RWPE1 (cell line): Measurements from ENCODE around the gene MRPS23.
"Not testable (repeated sequence)": the region's sequence is repeated elsewhere in the genome, so short reads cannot be mapped to it uniquely, and the experiment has no call there.

ENCODE experiments used
- CTCF ChIA-PET: fragments of 350-600 bp; sonication (Branson Sonifier 250); formaldehyde crosslinking; extraction: SDS; loops from one replicate; lab custom pipeline; 2021; lab: Yijun Ruan, JAX
- POLR2A ChIA-PET: fragments of 400-600 bp; formaldehyde crosslinking; extraction: SDS; loops from one replicate; lab custom pipeline; 2020; ENCODE audit warnings: antibody characterized with exemption; ENCODE audit not compliant: low non-redundant PET; lab: Yijun Ruan, JAX
- DNase-seq: peaks from one replicate; pipeline ENCODE4 v3.0.0; 2012; ENCODE audit warnings: low spot score
- H3K27ac ChIP-seq: fragments of 450-650 bp; 2 replicates; pipeline ENCODE4 v1.5.1; 2017
- TF ChIP-seq, protein P1 (sequence below): fragments of 450-650 bp; conservative IDR thresholded peaks from 2 replicates; pipeline ENCODE4 v1.5.1; 2017; ENCODE audit warnings: low read depth, mild to moderate bottlenecking

MRPS23 gene

DNA sequence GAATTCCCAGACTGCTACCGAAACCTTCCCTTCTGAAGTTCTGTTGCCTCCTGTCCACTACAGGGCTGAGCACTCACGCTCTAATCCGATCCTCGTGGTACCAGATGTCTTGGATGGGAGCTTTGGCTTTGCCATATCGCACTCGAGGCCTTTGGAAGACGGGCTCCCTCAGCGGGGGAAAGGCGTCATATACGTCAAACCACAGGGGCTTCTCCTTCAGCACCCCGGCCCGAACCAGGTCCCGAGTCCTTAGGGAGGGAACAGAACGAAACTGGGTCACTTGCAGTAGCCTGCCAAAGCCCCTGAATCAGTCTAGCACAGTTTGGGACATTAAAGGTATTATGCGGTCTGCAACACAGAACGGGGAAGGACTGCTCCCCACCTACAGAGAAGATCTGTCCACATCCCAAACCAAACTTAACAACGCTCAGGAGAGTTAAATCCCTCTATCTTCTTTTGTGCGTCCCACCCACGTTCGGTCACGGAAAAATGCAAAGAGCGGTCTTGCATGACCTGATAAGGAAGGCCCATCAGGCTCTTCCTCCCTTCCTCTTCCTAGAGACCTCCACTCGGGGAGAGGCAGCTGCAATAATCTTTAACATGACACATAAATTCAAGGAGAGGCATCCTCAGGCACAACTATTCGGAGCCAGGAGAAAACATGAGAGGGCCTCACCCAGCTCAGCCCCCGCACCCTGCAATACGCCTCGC lies 526 bp downstream of the MRPS23 start:
- H3K27ac ChIP-seq: peak overlapping the region; percentile 95
- POLR2A ChIA-PET: interaction anchor here (0.8 to 1.2 kb wide), 2 partner anchors 105 to 158 kb away, joined by 3 read pairs; partner anchors contain the start of genes CUEDC1 and SRSF1
- CTCF ChIA-PET: interaction anchor here (0.7 to 1.0 kb wide), 2 partner anchors 35 to 105 kb away, joined by 3 to 4 read pairs; partner anchors contain the start of gene CUEDC1
- no peak for DNase-seq
- TF ChIP-seq, protein P1, sequence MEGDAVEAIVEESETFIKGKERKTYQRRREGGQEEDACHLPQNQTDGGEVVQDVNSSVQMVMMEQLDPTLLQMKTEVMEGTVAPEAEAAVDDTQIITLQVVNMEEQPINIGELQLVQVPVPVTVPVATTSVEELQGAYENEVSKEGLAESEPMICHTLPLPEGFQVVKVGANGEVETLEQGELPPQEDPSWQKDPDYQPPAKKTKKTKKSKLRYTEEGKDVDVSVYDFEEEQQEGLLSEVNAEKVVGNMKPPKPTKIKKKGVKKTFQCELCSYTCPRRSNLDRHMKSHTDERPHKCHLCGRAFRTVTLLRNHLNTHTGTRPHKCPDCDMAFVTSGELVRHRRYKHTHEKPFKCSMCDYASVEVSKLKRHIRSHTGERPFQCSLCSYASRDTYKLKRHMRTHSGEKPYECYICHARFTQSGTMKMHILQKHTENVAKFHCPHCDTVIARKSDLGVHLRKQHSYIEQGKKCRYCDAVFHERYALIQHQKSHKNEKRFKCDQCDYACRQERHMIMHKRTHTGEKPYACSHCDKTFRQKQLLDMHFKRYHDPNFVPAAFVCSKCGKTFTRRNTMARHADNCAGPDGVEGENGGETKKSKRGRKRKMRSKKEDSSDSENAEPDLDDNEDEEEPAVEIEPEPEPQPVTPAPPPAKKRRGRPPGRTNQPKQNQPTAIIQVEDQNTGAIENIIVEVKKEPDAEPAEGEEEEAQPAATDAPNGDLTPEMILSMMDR: no peak

DNA sequence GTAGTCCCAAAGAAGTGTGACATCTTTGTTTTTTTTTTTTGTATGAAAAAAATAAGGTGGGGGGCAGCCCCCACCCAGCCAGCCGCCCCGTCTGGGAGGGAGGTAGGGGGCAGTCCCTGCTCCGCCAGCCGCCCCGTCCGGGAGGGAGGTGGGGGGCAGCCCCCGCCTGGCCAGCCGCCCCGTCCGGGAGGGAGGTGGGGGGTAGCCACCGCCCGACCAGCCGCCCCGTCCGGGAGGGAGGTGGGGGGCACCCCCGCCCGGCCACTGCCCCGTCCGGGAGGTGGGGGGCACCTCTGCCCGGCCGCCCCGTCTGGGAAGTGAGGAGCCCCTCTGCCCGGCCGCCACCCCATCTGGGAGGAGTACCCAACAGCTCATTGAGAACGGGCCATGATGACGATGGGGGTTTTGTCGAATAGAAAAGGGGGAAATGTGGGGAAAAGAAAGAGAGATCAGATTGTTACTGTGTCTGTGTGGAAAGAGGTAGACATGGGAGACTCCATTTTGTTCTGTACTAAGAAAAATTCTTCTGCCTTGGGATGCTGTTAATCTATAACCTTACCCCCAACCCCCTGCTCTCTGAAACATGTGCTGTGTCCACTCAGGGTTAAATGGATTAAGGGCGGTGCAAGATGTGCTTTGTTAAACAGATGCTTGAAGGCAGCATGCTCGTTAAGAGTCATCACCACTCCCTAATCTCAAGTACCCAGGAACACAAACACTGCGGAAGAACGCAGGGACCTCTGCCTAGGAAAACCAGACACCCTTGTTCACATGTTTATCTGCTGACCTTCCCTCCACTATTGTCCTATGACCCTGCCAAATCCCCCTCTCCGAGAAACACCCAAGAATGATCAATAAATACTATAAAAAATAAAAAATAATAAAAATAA lies 3.5 kb downstream of the MRPS23 start:
- POLR2A ChIA-PET, H3K27ac ChIP-seq, DNase-seq: not testable (repeated sequence)
- CTCF ChIA-PET: interaction anchor here (0.6 kb wide), 1 partner anchor 403 kb away, joined by 5 read pairs; no protein-coding TSS in a partner anchor

DNA sequence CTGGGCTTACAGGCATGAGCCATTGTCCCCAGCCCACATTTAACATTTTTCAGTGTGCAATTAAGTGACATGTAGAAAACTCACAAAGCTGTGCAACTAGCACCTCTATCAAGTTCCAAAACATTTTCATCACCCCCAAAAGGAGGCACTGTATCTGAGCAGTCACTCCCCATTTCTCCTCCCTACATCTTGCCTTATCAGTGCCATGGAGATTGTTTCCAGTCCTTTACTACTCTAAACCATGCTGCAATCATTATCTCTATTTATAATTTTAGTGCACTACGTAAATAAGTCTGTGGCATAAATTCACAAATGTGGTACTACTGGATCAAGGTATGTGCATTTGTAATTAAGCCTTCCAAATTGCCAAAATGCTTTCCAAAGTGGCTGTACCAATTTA lies 7.6 kb downstream of the MRPS23 start:
- ChIA-PET POLR2A (no interaction called here), CTCF (interaction anchor here (0.5 to 0.9 kb wide), 2 partner anchors 9 to 144 kb away, joined by 3 to 4 read pairs; no protein-coding TSS in a partner anchor)
- no peak overlapping the region for H3K27ac ChIP-seq
- TF ChIP-seq, protein P1: no peak
- no peak for DNase-seq

DNA sequence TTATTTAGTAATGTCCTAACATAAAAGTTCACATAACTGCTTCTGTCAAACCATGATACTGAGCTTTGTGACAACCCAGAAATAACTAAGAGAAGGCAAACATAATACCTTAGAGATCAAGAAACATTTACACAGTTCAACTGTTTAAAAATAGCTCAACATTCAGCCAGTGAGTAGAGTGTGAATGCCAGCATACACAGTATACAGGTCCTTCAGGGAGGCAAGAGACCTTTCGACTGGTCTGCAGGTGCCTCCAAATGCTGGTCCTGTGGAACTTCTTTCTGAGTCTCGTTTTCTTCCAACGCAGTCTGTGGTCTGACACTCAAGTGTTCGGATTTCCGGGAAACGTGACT lies 10.3 kb downstream of the MRPS23 start:
- DNase-seq: no peak
- CTCF ChIA-PET: interaction anchor here (0.7 kb wide), 1 partner anchor 331 kb away, joined by 4 read pairs; no protein-coding TSS in a partner anchor
- no peak overlapping the region for H3K27ac ChIP-seq
- TF ChIP-seq, protein P1: no peak
- POLR2A ChIA-PET: no interaction called here

DNA sequence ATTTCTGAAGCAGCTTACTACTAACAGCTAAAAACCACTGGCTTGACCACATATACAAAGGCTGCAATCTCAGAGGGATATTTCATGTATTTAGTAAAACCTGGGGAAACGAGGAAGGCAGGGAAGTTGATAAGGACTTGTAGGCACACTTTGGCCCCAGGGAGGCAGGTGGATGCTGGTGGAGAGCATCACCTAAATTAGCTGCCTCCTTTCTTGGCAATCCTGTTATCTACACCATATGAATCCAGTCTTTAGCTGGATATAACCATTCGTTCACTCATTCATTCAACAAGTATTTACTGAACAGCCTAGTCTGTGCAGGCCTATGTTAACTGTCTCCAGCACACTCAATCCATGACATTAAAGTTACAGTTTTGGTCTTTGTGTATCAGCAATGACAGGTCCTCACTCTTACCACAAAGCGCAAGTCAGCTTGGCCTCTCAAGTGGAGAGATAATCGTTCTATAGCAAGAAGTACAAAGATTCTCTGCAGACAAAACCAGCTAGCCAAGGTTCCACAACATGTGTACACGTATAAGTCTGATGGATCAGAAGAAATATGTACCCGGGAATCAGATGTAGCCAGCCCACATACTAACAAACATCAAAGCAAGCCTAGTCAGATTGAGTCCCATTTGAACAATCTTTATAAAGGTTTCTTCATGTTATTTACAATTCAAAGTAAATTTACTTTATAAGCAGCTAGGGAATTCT lies 10.8 kb downstream of the MRPS23 start:
- POLR2A ChIA-PET: no interaction called here
- TF ChIP-seq, protein P1: no peak
- no peak for DNase-seq
- CTCF ChIA-PET: no interaction called here
- no peak overlapping the region for H3K27ac ChIP-seq

DNA sequence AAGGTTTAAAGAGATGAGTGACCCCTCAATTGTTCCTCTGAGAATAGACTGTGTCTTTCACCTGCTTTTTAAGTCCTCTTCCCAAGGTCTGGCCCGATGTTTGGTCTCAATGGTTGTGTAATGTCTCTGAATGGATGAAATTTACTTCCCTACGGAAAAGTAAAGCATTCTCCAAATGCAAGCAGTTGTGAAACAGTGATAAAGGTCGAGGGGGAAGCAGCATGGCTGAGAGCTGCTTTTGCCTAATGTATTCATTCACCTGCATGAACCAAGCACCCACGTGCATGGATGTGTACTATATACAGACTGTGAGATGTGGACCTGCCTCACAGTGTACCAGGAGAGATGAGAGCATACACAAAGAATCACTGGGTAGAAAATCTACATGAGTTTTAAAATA lies 11.4 kb downstream of the MRPS23 start:
- H3K27ac ChIP-seq: no peak overlapping the region
- ChIA-PET CTCF (no interaction called here), POLR2A (no interaction called here)
- TF ChIP-seq, protein P1: no peak
- no peak for DNase-seq
